Ishikawa (cell line): ENCODE measurements around the gene ATF7.

Experiments used
- CEBPB ChIP-seq: IDR thresholded peaks from 2 replicates; pipeline ENCODE4 v1.6.1; 2012
- CREB1 ChIP-seq: IDR thresholded peaks from 2 replicates; pipeline ENCODE4 v1.6.1; 2012; ENCODE audit warnings: low read depth
- EGR1 ChIP-seq: IDR thresholded peaks from 2 replicates; pipeline ENCODE4 v1.6.1; 2012
- EP300 ChIP-seq: IDR thresholded peaks from 2 replicates; pipeline ENCODE4 v1.6.1; 2012; ENCODE audit warnings: borderline replicate concordance
- FOXM1 ChIP-seq: IDR thresholded peaks from 2 replicates; pipeline ENCODE4 v1.6.1; 2012; ENCODE audit warnings: low read depth, borderline replicate concordance
- MAX ChIP-seq: IDR thresholded peaks from 2 replicates; pipeline ENCODE4 v1.6.1; 2012
- NFIC ChIP-seq: IDR thresholded peaks from 2 replicates; pipeline ENCODE4 v1.6.1; 2012
- RAD21 ChIP-seq: IDR thresholded peaks from 2 replicates; pipeline ENCODE4 v1.6.1; 2012; ENCODE audit warnings: low read depth
- REST ChIP-seq: IDR thresholded peaks from 2 replicates; pipeline ENCODE4 v1.6.1; 2012; ENCODE audit warnings: low read depth, mild to moderate bottlenecking
- TAF1 ChIP-seq: IDR thresholded peaks from 2 replicates; pipeline ENCODE4 v1.6.1; 2012; ENCODE audit warnings: low read depth, mild to moderate bottlenecking
- TCF12 ChIP-seq: IDR thresholded peaks from 2 replicates; pipeline ENCODE4 v1.6.1; 2012; ENCODE audit warnings: low read depth
- TEAD4 ChIP-seq: IDR thresholded peaks from 2 replicates; pipeline ENCODE4 v1.6.1; 2012
- USF1 ChIP-seq: IDR thresholded peaks from 2 replicates; pipeline ENCODE4 v1.6.1; 2012
- YY1 ChIP-seq: IDR thresholded peaks from 2 replicates; pipeline ENCODE4 v1.6.1; 2012; ENCODE audit warnings: low read depth
- ZBTB7A ChIP-seq: IDR thresholded peaks from 2 replicates; pipeline ENCODE4 v1.6.1; 2012; ENCODE audit warnings: low read depth

Gene ATF7

GRCh38 chr12:53506450-53506785 lies 119.8 kb downstream of the ATF7 start:
- TF ChIP-seq NFIC (no peak), CEBPB (no peak), CREB1 (no peak), REST (no peak), YY1 (no peak), FOXM1 (no peak), RAD21 (no peak), TEAD4 (no peak), EGR1 (no peak), MAX (no peak), USF1 (no peak), ZBTB7A (no peak), EP300 (no peak), TCF12 (no peak), TAF1 (no peak)

DNA sequence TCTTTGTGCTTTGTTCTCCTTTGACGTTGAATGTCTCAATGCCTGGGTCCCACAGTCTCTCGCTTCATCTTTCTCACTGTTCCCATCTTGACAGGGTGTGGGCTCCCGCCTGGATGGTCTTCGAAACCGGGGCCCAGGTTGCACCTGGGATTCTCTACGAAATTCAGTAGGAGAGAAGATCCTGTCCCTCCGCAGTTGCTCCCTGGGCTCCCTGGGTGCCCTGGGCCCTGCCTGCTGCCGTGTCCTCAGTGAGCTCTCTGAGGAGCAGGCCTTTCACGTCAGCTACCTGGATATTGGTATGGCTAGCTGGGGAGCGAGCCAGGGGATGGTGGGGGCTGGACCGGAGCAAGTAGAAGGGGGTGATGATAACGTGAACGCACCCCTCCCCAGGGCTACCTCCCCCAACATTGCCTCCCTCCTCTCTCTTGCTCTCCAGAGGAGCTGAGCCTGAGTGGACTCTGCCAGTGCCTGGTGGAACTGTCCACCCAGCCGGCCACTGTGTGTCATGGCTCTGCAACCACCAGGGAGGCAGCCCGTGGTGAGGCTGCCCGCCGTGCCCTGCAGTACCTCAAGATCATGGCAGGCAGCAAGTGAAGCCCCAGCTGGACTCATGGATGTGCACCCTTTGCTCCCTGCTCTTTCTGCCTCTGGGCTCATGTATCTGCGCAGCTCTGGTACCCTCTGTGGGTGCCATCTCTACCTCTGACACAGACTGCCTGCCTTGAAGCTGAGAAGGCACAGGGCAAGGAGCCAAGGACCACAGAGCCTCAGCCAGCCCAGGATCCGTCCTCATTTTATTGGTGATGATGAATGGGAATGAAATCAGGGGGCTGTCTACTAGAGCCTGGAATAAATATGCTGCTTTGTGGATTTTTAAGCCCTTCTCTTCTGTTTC lies 120.4 kb downstream of the ATF7 start:
- TF ChIP-seq REST (no peak), CREB1 (no peak), YY1 (no peak), NFIC (no peak), EGR1 (no peak), CEBPB (no peak), RAD21 (no peak), ZBTB7A (no peak), EP300 (no peak)

GRCh38 chr12:53505086-53505485 lies 121.1 kb downstream of the ATF7 start:
- no peak for TF ChIP-seq NFIC
- no peak for TF ChIP-seq CEBPB
- TF ChIP-seq EP300: no peak
- no peak for TF ChIP-seq REST
- no peak for TF ChIP-seq MAX
- no peak for TF ChIP-seq TAF1
- no peak for TF ChIP-seq ZBTB7A
- no peak for TF ChIP-seq YY1
- TF ChIP-seq FOXM1: no peak
- TF ChIP-seq CREB1: no peak
- no peak for TF ChIP-seq RAD21
- no peak for TF ChIP-seq TEAD4
- no peak for TF ChIP-seq USF1

GRCh38 chr12:53504004-53504920 lies 121.9 kb downstream of the ATF7 start:
- no peak for TF ChIP-seq TEAD4
- no peak for TF ChIP-seq NFIC
- no peak for TF ChIP-seq RAD21
- TF ChIP-seq YY1: no peak
- TF ChIP-seq CREB1: no peak
- no peak for TF ChIP-seq TAF1
- no peak for TF ChIP-seq FOXM1
- TF ChIP-seq EP300: no peak
- no peak for TF ChIP-seq TCF12
- TF ChIP-seq USF1: no peak
- TF ChIP-seq ZBTB7A: no peak
